ENCODE results near the gene PCNP. TPM values are rescaled to one million over a fixed set of nuclear protein-coding genes. Genes with fewer than 3 reads are reported as not detected.
"Not testable (repeated sequence)": the region's sequence is repeated elsewhere in the genome, so short reads cannot be mapped to it uniquely, and the experiment has no call there.

Gene PCNP
- total RNA-seq, 2 donors from 2014 or later, result 117 to 122 TPM

DNA sequence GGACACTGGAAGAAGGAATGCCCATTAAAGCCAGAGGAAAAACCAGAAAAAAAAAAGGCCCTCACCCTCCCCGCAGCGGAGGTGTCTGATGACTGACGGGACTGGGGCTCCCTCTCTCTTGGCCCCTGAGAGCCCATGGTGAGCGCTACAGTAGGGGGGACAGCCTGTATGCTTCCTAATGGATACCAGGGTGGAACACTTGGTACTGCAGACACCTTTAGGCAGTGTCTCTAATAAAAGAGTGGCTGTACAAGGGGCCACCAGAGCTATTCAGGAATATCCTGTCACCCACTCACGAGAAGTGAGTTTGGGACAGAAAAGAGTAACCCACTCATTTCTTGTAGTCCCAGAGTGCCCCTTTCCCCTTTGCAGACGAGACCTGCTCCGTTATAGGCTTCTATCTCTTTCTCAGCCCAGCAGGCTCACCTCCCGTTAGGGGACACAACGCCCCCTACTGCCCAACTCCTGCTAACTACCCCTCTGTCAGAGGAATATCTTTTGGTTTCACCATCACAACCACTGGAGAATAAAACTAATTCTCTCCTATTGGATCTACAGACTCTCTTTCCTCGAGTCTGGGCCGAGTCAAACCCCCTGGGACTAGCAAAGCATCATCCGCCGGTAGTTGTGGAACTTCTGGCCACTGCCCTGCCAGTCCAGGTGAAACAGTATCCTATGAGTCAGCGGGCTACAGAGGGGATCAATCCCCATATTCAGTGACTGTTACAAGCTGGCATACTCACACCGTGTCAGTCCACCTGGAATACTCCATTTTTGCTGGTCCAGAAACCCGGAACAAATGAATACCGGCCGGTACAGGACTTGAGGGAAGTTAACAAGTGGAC is 62.2 kb downstream of the PCNP start:
- H3K4me3 ChIP-seq, result no peak overlapping the region
- H3K9me3 ChIP-seq, result no peaks in the 10 kb centered on the region
- H3K27ac ChIP-seq, result no peak overlapping the region
- peak; percentile 56 for DNase-seq
- H3K27me3 ChIP-seq, result no peaks in the 10 kb centered on the region
- intact Hi-C loops (cut with DNase I), result no loop called here
- H3K36me3 ChIP-seq, result no peaks in the 10 kb centered on the region
- TF ChIP-seq CTCF (IDR thresholded peaks at IDR 0.05), result peak; percentile 44
- H3K9ac ChIP-seq (ENCODE audit: low read depth in 2 of 2, low read length in 2 of 2), result no peak overlapping the region
- no peaks in the 10 kb centered on the region for H3K4me1 ChIP-seq

- DNase-seq, result no peak
- Histone ChIP-seq H3K27ac (no peak overlapping the region), H3K9ac (ENCODE audit: low read depth in 2 of 2, low read length in 2 of 2) (no peak overlapping the region), H3K4me3 (no peak overlapping the region), H3K36me3 (no peaks in the 10 kb centered on the region), H3K27me3 (no peaks in the 10 kb centered on the region), H3K9me3 (no peaks in the 10 kb centered on the region), H3K4me1 (no peaks in the 10 kb centered on the region)
- intact Hi-C loops (cut with DNase I), result no loop called here
- no peak for TF ChIP-seq CTCF (IDR thresholded peaks at IDR 0.05)
These were observed 63.5 kb downstream of the PCNP start for GRCh38 chr3:101637451-101637850.

DNA sequence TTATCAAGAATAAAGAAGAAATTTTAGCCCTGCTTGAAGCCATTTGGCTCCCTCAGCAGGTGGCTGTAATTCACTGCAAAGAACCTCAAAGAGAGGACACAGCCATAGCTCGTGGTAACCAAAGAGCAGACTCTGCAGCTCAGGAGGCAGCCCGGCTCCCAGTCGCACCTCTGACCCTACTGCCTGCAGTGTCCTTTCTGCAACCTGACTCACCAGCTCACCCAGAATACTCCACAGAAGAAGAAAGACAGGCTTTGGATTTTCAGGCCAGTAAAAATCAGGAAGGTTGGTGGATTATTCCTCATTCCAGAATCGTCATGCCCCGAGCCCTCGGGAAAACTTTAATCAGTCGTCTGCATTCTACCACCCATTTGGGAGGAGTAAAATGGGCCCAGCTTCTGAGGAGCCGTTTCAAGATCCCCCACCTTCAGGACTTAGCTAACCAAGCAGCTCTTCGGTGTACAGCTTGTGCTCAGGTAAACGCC is 64.3 kb downstream of the PCNP start:
- intact Hi-C loops (cut with DNase I), result no loop called here
- no peak for DNase-seq

GRCh38 chr3:101639280-101639963 is 65.4 kb downstream of the PCNP start:
- no peaks in the 10 kb centered on the region for H3K36me3 ChIP-seq
- no peak for TF ChIP-seq CTCF (IDR thresholded peaks at IDR 0.05)
- H3K27ac ChIP-seq, result no peak overlapping the region
- no peak overlapping the region for H3K9ac ChIP-seq (ENCODE audit: low read depth in 2 of 2, low read length in 2 of 2)
- H3K4me3 ChIP-seq, result no peak overlapping the region
- no peak for DNase-seq
- H3K9me3 ChIP-seq, result no peaks in the 10 kb centered on the region
- intact Hi-C loops (cut with DNase I), result no loop called here
- no peaks in the 10 kb centered on the region for H3K27me3 ChIP-seq
- H3K4me1 ChIP-seq, result no peaks in the 10 kb centered on the region

More for the DNA sequence above, 64.3 kb downstream of the PCNP start:
- Histone ChIP-seq H3K4me3 (no peak overlapping the region), H3K27ac (no peak overlapping the region), H3K9ac (ENCODE audit: low read depth in 2 of 2, low read length in 2 of 2) (no peak overlapping the region), H3K27me3 (no peaks in the 10 kb centered on the region), H3K9me3 (no peaks in the 10 kb centered on the region), H3K36me3 (no peaks in the 10 kb centered on the region), H3K4me1 (no peaks in the 10 kb centered on the region)
- TF ChIP-seq CTCF (IDR thresholded peaks at IDR 0.05), result no peak

GRCh38 chr3:101640256-101640655 is 66.3 kb downstream of the PCNP start:
- H3K27me3 ChIP-seq, result no peaks in the 10 kb centered on the region
- intact Hi-C loops (cut with DNase I), result no loop called here
- no peak overlapping the region for H3K4me3 ChIP-seq
- H3K9me3 ChIP-seq, result no peaks in the 10 kb centered on the region
- no peak overlapping the region for H3K9ac ChIP-seq (ENCODE audit: low read depth in 2 of 2, low read length in 2 of 2)
- H3K27ac ChIP-seq, result no peak overlapping the region
- H3K4me1 ChIP-seq, result no peaks in the 10 kb centered on the region
- TF ChIP-seq CTCF (IDR thresholded peaks at IDR 0.05), result no peak
- no peaks in the 10 kb centered on the region for H3K36me3 ChIP-seq
- no peak for DNase-seq

- H3K9me3 ChIP-seq; H3K4me1 ChIP-seq; H3K36me3 ChIP-seq; intact Hi-C loops (cut with DNase I); DNase-seq; H3K4me3 ChIP-seq; H3K27me3 ChIP-seq; H3K27ac ChIP-seq; H3K9ac ChIP-seq (ENCODE audit: low read depth in 2 of 2, low read length in 2 of 2): not testable (repeated sequence)
These were observed 67.6 kb downstream of the PCNP start for GRCh38 chr3:101641397-101642115.

All from colonic mucosa (tissue), 4 donors.